ENCODE data around the gene ELAC2. TPM values are rescaled to one million over a fixed set of nuclear protein-coding genes. Genes with fewer than 3 reads are reported as not detected.

ELAC2 gene
- total RNA-seq, 4 donors from 2014 or later: 70.7 to 78.7 (median 76.2) TPM

- DNase-seq (no peak), ATAC-seq (no peak)
- H3K36me3 ChIP-seq: no peaks in the 10 kb centered on the region
- TF ChIP-seq POLR2A (IDR thresholded peaks at IDR 0.05): no peak
- TF ChIP-seq, protein P1, sequence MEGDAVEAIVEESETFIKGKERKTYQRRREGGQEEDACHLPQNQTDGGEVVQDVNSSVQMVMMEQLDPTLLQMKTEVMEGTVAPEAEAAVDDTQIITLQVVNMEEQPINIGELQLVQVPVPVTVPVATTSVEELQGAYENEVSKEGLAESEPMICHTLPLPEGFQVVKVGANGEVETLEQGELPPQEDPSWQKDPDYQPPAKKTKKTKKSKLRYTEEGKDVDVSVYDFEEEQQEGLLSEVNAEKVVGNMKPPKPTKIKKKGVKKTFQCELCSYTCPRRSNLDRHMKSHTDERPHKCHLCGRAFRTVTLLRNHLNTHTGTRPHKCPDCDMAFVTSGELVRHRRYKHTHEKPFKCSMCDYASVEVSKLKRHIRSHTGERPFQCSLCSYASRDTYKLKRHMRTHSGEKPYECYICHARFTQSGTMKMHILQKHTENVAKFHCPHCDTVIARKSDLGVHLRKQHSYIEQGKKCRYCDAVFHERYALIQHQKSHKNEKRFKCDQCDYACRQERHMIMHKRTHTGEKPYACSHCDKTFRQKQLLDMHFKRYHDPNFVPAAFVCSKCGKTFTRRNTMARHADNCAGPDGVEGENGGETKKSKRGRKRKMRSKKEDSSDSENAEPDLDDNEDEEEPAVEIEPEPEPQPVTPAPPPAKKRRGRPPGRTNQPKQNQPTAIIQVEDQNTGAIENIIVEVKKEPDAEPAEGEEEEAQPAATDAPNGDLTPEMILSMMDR (IDR thresholded peaks at IDR 0.05 in 4 of 5, conservative IDR thresholded peaks at IDR 0.05 in 1 of 5): no peak
- no peak overlapping the region for H3K27ac ChIP-seq
- H3K4me3 ChIP-seq: no peak overlapping the region
- H3K4me1 ChIP-seq: no peaks in the 10 kb centered on the region
- intact Hi-C loops (cut with DNase I; ENCODE audit: low total_unique reads): no loop called here
- in situ Hi-C loops (cut with MboI; ENCODE audit: low sequenced_read_pairs in 4 of 4): no loop called here
- no peaks in the 10 kb centered on the region for H3K27me3 ChIP-seq
- H3K9me3 ChIP-seq: no peaks in the 10 kb centered on the region
These were observed 34.1 kb upstream of the ELAC2 start for GRCh38 chr17:13051915-13052314.

- no peaks in the 10 kb centered on the region for H3K9me3 ChIP-seq
- intact Hi-C loops (cut with DNase I; ENCODE audit: low total_unique reads): no loop called here
These were observed 29.3 kb upstream of the ELAC2 start for GRCh38 chr17:13047011-13047606.

DNA sequence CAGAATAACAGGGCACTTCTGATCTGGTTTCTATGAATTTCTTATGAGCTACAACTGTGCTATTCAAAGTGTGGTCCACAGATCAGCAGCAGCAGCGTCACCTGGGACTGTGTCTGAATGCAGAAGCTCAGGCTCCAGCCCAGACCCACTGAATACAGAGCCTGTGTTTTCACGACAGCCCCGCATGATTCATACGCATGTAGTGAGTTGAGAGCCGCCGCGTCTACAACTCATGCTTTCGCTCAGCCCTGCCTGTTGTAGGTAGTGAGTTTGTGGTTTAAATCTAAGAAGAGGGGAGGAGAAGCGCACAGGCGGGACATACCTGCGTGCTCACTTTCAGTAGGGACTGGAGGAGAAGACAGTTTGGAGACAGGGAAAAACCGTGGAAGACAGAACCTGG lies 28.5 kb upstream of the ELAC2 start:
- in situ Hi-C loops (cut with MboI; ENCODE audit: low sequenced_read_pairs in 4 of 4) (loop anchor here in 1 of 4 donors (25.0 kb wide), 1 partner anchor 91 kb away; no protein-coding TSS in a partner anchor), intact Hi-C loops (cut with DNase I; ENCODE audit: low total_unique reads) (no loop called here)
- Histone ChIP-seq H3K36me3 (no peaks in the 10 kb centered on the region), H3K4me3 (no peak overlapping the region), H3K9me3 (no peaks in the 10 kb centered on the region), H3K27ac (no peak overlapping the region), H3K27me3 (peaks cover 0 to 3% (median 0%) of the 10 kb centered on the region in 3 donors), H3K4me1 (no peaks in the 10 kb centered on the region)
- TF ChIP-seq, protein P1 (IDR thresholded peaks at IDR 0.05 in 4 of 5, conservative IDR thresholded peaks at IDR 0.05 in 1 of 5): no peak
- TF ChIP-seq POLR2A (IDR thresholded peaks at IDR 0.05): no peak
- ATAC-seq (no peak), DNase-seq (no peak)

More at GRCh38 chr17:13047011-13047606, 29.3 kb upstream of the ELAC2 start:
- H3K27me3 ChIP-seq: peaks cover 0 to 2% (median 0%) of the 10 kb centered on the region in 3 donors
- TF ChIP-seq, protein P1 (IDR thresholded peaks at IDR 0.05 in 4 of 5, conservative IDR thresholded peaks at IDR 0.05 in 1 of 5): no peak
- no peak for TF ChIP-seq POLR2A (IDR thresholded peaks at IDR 0.05)
- DNase-seq (no peak), ATAC-seq (no peak)
- no peaks in the 10 kb centered on the region for H3K36me3 ChIP-seq
- in situ Hi-C loops (cut with MboI; ENCODE audit: low sequenced_read_pairs in 4 of 4): loop anchor here in 1 of 4 donors (25.0 kb wide), 1 partner anchor 90 kb away; no protein-coding TSS in a partner anchor
- no peak overlapping the region for H3K4me3 ChIP-seq
- H3K4me1 ChIP-seq: no peaks in the 10 kb centered on the region
- H3K27ac ChIP-seq: no peak overlapping the region

DNA sequence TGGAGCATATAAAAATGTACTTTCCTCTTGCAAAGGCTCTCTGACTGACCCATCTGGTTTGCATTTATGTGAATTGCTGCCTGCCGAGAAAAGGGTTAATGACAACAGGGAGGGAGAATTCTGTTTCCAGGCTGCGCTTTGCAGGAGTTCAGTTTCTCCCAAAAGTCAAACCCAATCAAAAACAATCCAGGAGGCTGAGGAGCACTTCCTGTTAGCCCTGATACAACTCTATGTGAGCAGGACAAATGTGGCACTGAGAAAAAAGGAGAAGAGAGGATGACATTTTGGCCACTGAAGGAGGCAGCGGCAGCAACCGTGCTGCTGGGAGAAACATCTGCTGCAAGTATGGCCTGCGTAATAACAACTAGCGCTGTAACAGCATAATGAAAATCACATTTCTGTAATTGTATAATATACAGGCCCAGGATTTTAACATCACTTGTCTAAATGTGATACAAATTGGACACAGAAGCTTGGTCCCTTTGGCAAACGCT lies 26.8 kb upstream of the ELAC2 start:
- intact Hi-C loops (cut with DNase I; ENCODE audit: low total_unique reads) (no loop called here), in situ Hi-C loops (cut with MboI; ENCODE audit: low sequenced_read_pairs in 4 of 4) (loop anchor here in 1 of 4 donors (25.0 kb wide), 1 partner anchor 93 kb away; no protein-coding TSS in a partner anchor)

More for the DNA sequence above, 26.8 kb upstream of the ELAC2 start:
- no peak for TF ChIP-seq POLR2A (IDR thresholded peaks at IDR 0.05)
- TF ChIP-seq, protein P1 (IDR thresholded peaks at IDR 0.05 in 4 of 5, conservative IDR thresholded peaks at IDR 0.05 in 1 of 5): no peak
- H3K4me3 ChIP-seq: no peak overlapping the region
- H3K36me3 ChIP-seq: no peaks in the 10 kb centered on the region
- DNase-seq (no peak), ATAC-seq (no peak)
- H3K4me1 ChIP-seq: no peaks in the 10 kb centered on the region
- peaks cover 0 to 3% (median 0%) of the 10 kb centered on the region in 3 donors for H3K27me3 ChIP-seq
- H3K9me3 ChIP-seq: no peaks in the 10 kb centered on the region
- no peak overlapping the region for H3K27ac ChIP-seq
